Adrenal gland (tissue), 12 donors: ENCODE results near the gene SPPL2B. TPM values are rescaled to one million over a fixed set of nuclear protein-coding genes. Genes with fewer than 3 reads are reported as not detected.
"Not testable (repeated sequence)": the region's sequence is repeated elsewhere in the genome, so short reads cannot be mapped to it uniquely, and the experiment has no call there.

Source experiments
- DNase-seq, 7 donors: peaks; one replicate each; pipeline ENCODE4 v3.0.0-alpha.2; 2019 to 2020
- H3K27ac ChIP-seq, 5 donors: fragments of 200-600 bp; sonication (generic) in 4 of 5; 1 replicate in 3 of 5; 2 replicates in 2 of 5; pipeline versions ENCODE4 v1.5.1 to v1.8.0; 2016 to 2020; ENCODE audit warnings: mild to moderate bottlenecking in 1 of 5
- H3K27me3 ChIP-seq: fragments of 200-600 bp; 2 replicates; pipeline ENCODE4 v1.8.0; 2021
- H3K36me3 ChIP-seq, 2 donors: fragments of 200-600 bp; replicated peaks in 1 of 2; 1 replicate in 1 of 2; 2 replicates in 1 of 2; pipeline versions ENCODE4 v1.5.1 to v1.8.0; 2018 to 2022
- H3K4me1 ChIP-seq, 2 donors: fragments of 200-600 bp; replicated peaks in 1 of 2; 1 replicate in 1 of 2; 2 replicates in 1 of 2; pipeline versions ENCODE4 v1.5.1 to v1.8.0; 2018 to 2021
- H3K4me3 ChIP-seq, 4 donors: fragments of 200-600 bp; sonication (generic) in 3 of 4; one replicate each; pipeline ENCODE4 v1.5.1; 2016 to 2018
- H3K9me3 ChIP-seq, 3 donors: fragments of 200-600 bp; sonication (generic) in 1 of 3; replicated peaks in 1 of 3; 1 replicate in 2 of 3; 2 replicates in 1 of 3; pipeline versions ENCODE4 v1.5.1 to v1.8.0; 2016 to 2021
- CTCF ChIP-seq, 6 experiments: fragments of 450-650 bp in 4 of 6; fragments of 200-600 bp in 2 of 6; sonication (generic) in 1 of 6; IDR thresholded peaks; 1 replicate in 5 of 6; 2 replicates in 1 of 6; pipeline versions ENCODE4 v1.5.1 to v1.8.0; 2016 to 2021; ENCODE audit warnings: antibody characterized with exemption in 6 of 6, mild to moderate bottlenecking in 2 of 6, moderate library complexity in 1 of 6
- POLR2A ChIP-seq, 2 donors: fragments of 450-650 bp; IDR thresholded peaks; one replicate each; pipeline ENCODE4 v1.6.1; 2017; ENCODE audit warnings: antibody characterized with exemption in 2 of 2, mild to moderate bottlenecking in 2 of 2, moderate library complexity in 1 of 2
- WGBS, 4 donors: extraction: QIAGEN DNeasy Blood & Tissue Kit in 2 of 4; methylation state at CpG; one replicate each; pipeline versions ENCODE4 v1.1.5 to v1.1.7; 2013 to 2017; 5-methylcytosine and 5-hydroxymethylcytosine counted together
- intact Hi-C, 2 donors: fragments of 100-400 bp; cut with DNase I; formaldehyde crosslinking; loops; one replicate each; pipeline versions ENCODE4 v1.14.1 to v1.15.0; 2022 to 2023
- polyA plus RNA-seq, 3 donors: library from polyadenylated mRNA; stranded (reverse); fragments of 200-250 nt in 2 of 3; fragments of 350-450 nt in 1 of 3; fragmentation: Illumina TruSeq in 1 of 3; extraction: RNeasy Lipid Tissue Mini Kit (QIAGEN cat#74804) in 1 of 3; gene quantifications; one replicate each; pipeline ENCODE4 v1.2.3, GENCODE V29; 2013 to 2014
- total RNA-seq, 9 donors: library from RNA; depleted of rRNA in 4 of 9; stranded (reverse); fragments of >200 nt in 4 of 9; fragments of 120-200 nt in 1 of 9; fragmentation: NEBNext Ultra II Directional in 1 of 9; extraction: Animal tissue kit (Norgen Biotek cat#: 25700) in 1 of 9; gene quantifications; one replicate each; pipeline versions ENCODE4 v1.1.0 to v1.2.4, GENCODE V29; 2013 to 2023
- donor health status: healthy with polysubstance abuse.
- donor health status: Bipolar disorder and iron deficiency.
- donor health status: DM: yes; HTN: yes; CAD: no.
- donor health status: DM: no; HTN: no; CAD: no.
- donor health status: DM: no; HTN: no; CAD: no.
- donor health status: DM: yes; HTN: yes; CAD: no.

The SPPL2B gene
- total and polyA plus RNA-seq, 12 donors, result 3.9 to 208 (median 31.6) TPM

GRCh38 chr19:2344381-2344870, 15.9 kb downstream of the SPPL2B start:
- Histone ChIP-seq H3K27me3 (no peaks in the 10 kb centered on the region), H3K27ac (no peak overlapping the region), H3K4me1 (no peaks in the 10 kb centered on the region), H3K36me3 (peaks cover 0 to 18% of the 10 kb centered on the region in 2 donors), H3K9me3 (no peaks in the 10 kb centered on the region), H3K4me3 (no peak overlapping the region)
- 90 to 94% (median 94%) methylated on average over 4 to 24 of the region's 24 CpGs for WGBS, 4 donors
- intact Hi-C loops, result no loop called here
- TF ChIP-seq POLR2A (IDR thresholded peaks at IDR 0.05) (no peak), CTCF (IDR thresholded peaks at IDR 0.05) (no peak)
- DNase-seq, result no peak

- H3K9me3 ChIP-seq, result no peaks in the 10 kb centered on the region
- no peaks in the 10 kb centered on the region for H3K4me1 ChIP-seq
- intact Hi-C loops, result no loop called here
- H3K4me3 ChIP-seq, result no peak overlapping the region
- H3K27me3 ChIP-seq, result no peaks in the 10 kb centered on the region
- no peak for DNase-seq
- WGBS, 4 donors, result 94 to 97% (median 96%) methylated on average over 7 to 17 of the region's 17 CpGs
- H3K27ac ChIP-seq, result no peak overlapping the region
- peaks cover 0 to 18% of the 10 kb centered on the region in 2 donors for H3K36me3 ChIP-seq
- TF ChIP-seq CTCF (IDR thresholded peaks at IDR 0.05), result no peak
- TF ChIP-seq POLR2A (IDR thresholded peaks at IDR 0.05), result no peak
Measured at GRCh38 chr19:2345076-2345475, 16.6 kb downstream of the SPPL2B start.

GRCh38 chr19:2345794-2346663, 17.5 kb downstream of the SPPL2B start:
- H3K9me3 ChIP-seq, result no peaks in the 10 kb centered on the region
- no peak overlapping the region for H3K4me3 ChIP-seq
- DNase-seq, result peak in 1 of 7 donors; percentile 67
- TF ChIP-seq POLR2A (IDR thresholded peaks at IDR 0.05), result no peak
- no peak for TF ChIP-seq CTCF (IDR thresholded peaks at IDR 0.05)
- H3K36me3 ChIP-seq, result peaks cover 0 to 16% of the 10 kb centered on the region in 2 donors
- H3K27me3 ChIP-seq, result no peaks in the 10 kb centered on the region
- H3K27ac ChIP-seq, result no peak overlapping the region
- intact Hi-C loops, result no loop called here
- no peaks in the 10 kb centered on the region for H3K4me1 ChIP-seq
- WGBS, 4 donors, result 73 to 81% (median 79%) methylated on average over 22 to 25 of the region's 25 CpGs

GRCh38 chr19:2349818-2350217, 21.3 kb downstream of the SPPL2B start:
- DNase-seq, H3K27me3 ChIP-seq, H3K4me3 ChIP-seq, intact Hi-C loops, H3K9me3 ChIP-seq, H3K4me1 ChIP-seq, H3K27ac ChIP-seq: not testable (repeated sequence)
- H3K36me3 ChIP-seq, result peaks cover 0 to 16% of the 10 kb centered on the region in 2 donors
- WGBS, 4 donors, result 91 to 97% (median 94%) methylated on average over 24 of the region's 24 CpGs
